GM21515 (cell line): ENCODE results near the gene GLP2R.
A peak's percentile ranks its signal among the peaks of the same experiment; 100 is the strongest.
"Not testable (repeated sequence)": the region's sequence is repeated elsewhere in the genome, so short reads cannot be mapped to it uniquely, and the experiment has no call there.

Source experiments
- ATAC-seq: cut with Tn5 transposase; IDR thresholded peaks from one replicate; pipeline ENCODE4 v1.9.1; 2021; ENCODE audit not compliant: unreplicated experiment

Gene GLP2R

DNA sequence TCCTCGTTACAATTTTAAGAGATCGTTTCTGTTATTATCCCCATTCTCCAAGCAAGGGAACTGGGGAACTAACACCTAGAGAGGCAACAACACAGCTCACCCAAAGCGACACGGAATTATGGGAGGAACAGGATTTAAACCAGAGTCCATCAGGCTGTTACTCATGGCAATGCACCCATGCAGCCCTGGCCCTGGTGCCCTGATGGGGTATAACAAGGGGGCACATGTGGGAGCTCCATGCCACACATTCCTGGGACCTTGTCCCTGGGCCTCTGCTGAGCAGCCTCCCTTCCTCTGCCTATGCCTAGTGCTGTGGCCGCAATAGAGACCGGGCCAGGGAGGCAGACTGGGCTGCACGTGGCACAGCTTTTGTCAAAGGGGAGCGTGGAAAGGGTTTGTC is 92.6 kb downstream of the GLP2R start:
- no peak for ATAC-seq

- ATAC-seq = no peak
Observed at GRCh38 chr17:9918804-9919352, 93.2 kb downstream of the GLP2R start.

GRCh38 chr17:9921216-9921615 is 95.5 kb downstream of the GLP2R start:
- ATAC-seq = not testable (repeated sequence)

GRCh38 chr17:9922012-9922848 is 96.5 kb downstream of the GLP2R start:
- no peak for ATAC-seq

- peak; percentile 59 for ATAC-seq
Observed at GRCh38 chr17:9924735-9925191, 99.0 kb downstream of the GLP2R start.

GRCh38 chr17:9925457-9925856 is 99.7 kb downstream of the GLP2R start:
- ATAC-seq = no peak

DNA sequence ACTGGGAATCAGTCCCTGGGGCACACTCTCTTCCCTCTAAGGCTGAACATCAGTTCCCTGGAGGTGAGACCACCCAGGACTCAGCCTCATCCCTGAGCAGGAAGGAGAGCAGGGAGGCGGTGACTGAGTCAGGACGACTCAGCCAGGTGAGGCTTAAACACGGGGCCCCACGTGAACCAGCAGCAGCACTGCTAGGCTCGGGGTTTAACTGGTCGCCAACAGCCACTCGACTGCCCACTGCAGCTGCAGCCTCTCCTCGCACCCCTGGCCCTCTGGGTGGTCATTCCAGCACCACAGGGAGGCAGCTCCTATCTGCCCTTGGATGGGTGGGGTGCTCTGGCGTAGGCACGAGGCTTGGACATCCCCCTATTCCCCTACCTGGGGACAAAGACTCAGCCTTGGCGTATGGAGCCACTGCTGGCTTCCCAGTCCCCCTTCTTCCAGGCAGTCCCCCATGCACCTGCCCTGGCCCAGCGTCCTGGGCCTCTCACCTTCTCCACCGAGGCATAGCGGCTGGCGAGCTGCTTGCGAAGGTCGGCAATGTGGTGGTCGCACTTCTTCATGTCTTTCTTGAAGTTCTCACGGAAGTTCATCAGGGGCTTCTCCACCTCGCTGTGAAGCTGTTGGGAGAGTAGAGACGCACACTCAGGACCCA is 100.6 kb downstream of the GLP2R start:
- no peak for ATAC-seq

DNA sequence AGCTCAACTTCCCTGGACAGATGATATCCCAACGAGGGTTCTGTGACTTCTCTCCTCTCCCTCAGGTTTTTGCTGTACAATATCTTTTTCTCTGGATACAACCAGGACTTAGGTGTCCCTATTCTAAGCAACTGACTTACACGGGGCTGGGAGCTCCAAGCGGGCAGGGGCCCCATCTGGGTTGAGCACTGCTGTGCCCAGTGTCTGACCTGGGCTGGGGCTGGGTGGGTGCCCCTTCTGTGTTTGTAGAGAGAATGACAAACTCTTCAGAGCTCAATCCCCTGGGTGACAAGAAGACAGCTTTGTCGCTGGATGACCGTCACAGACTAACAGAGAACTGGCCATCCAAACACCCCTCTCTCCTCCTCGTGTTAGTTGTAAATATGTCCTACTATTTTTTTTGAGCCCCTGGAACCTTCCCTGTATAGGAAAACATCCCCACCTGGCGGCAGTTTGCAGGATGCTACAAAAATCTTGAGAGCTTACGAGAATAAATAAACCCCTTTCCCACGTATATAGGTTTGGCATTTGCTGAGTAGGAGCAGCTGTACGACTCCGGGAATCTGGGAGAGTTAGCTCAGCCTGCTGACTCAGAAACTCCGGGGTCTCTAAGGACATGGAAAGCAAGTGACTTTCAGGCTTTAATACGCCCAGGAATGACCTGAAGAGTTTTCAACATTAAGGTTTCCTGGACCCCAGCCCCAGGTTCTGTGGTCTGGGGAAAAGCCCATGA is 103.0 kb downstream of the GLP2R start:
- no peak for ATAC-seq

GRCh38 chr17:9929871-9930270 is 104.1 kb downstream of the GLP2R start:
- no peak for ATAC-seq

DNA sequence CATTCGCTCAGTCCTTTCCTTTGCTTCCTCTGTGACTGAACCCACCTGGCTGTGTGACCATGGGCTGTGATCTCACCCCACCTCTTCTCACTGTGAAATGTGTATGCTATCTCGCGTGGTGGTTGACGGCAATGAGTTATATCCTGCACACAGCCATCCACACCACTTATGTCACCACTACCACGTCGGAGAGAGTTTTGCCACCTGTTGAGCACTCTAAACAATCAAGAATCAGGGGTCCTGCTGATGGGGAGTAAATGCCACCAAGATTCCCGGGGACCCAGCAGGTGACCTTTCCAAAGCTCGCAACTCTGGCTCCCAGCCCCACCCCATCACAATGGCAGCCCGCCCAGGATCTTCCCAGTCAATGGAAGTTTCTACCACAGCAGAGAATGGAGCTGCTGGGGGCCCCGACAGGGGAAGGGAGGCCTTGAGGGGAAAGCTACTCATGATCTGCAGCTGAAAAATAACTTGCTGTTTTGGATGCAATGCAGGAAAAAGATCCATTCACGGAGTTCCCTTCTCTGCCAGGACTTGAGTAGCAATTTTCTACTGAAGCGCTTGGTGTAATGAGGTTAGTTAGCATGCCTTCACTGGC is 105.5 kb downstream of the GLP2R start:
- no peak for ATAC-seq

GRCh38 chr17:9932491-9932890 is 106.8 kb downstream of the GLP2R start:
- ATAC-seq = no peak

DNA sequence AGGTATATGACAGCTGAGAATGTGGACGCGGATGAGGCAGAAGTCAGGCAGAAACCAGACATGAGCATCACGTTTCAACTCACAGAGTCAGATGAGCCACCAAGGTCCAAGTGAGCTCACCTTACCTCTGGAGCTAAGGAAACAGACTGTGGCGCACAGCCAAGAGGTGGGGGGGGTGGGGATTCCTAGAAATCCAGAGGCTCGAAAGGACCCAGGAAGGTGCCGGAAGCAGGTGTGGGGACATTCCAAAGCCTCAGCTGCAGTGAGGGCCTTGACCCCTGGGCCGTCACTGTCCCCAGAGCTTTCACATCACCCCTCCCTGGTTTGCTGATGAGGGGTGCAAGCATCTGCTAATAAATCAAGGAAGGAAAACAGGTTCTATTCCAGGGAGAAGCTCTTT is 108.6 kb downstream of the GLP2R start:
- ATAC-seq = no peak

DNA sequence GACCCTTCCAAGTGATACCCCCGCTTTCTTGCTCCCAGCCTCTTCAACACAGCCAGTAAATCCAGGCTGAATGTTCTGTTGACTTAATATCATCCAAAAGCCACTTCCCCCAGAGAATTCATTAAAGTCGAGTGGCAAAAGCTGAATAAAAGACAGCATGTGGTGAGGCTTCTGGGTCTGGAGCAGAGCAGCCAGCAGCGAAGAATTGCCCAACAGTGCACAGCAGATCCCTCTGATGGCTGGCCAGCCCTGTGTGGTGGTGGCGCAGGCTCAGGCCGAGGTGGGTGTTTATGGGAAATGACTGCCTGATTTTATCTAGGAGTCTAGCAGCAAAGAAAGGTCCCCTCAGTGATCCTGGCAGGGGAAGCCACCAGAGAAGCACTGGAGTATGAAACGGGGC is 109.7 kb downstream of the GLP2R start:
- ATAC-seq = no peak

- ATAC-seq = no peak
Observed at GRCh38 chr17:9936095-9936494, 110.4 kb downstream of the GLP2R start.

DNA sequence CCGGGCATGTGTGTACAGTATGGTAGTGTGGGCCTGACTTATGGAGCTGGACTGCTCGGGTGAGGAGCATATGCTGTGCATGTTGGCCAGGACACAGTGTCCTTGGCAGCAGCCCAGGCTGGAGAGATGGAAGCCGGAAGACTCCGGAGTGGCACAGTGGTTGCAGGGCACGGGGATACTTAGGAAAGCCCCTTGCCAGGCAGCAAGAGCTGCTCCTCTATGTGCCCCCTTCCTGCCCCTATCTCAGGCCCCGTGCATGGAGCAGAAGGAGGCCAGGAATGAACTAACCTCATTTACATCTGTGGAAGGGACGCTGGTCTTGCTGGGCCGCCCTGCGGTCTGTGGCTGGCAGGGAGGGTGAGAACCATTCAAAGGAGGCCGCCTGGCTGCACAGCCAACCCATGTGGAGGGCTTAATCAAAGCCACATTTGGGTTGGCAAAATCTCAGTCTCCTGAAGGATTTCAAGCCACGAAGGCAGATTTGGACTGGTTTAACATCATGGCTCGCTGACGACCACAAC is 111.6 kb downstream of the GLP2R start:
- no peak for ATAC-seq

GRCh38 chr17:9937901-9938300 is 112.2 kb downstream of the GLP2R start:
- no peak for ATAC-seq

DNA sequence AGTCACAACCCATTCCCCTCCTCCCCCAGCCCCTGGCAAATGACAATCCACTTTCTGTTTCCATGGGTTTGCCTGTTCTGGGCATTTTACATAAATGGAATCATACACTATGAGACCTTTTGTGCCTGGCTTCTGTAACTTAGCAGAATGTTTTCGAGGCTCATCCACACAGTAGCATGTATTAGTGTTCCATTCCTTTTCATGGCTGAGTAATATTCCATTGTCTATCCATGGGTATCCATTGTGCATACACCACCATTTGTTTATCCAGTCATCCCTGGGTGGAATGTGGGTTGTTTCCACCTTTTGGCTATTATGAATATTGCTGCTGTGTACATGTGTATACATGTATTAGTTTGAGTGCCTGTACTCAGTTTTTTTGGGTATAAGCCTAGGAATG is 113.0 kb downstream of the GLP2R start:
- ATAC-seq = no peak

- ATAC-seq = no peak
Observed at GRCh38 chr17:9940841-9941240, 115.1 kb downstream of the GLP2R start.

DNA sequence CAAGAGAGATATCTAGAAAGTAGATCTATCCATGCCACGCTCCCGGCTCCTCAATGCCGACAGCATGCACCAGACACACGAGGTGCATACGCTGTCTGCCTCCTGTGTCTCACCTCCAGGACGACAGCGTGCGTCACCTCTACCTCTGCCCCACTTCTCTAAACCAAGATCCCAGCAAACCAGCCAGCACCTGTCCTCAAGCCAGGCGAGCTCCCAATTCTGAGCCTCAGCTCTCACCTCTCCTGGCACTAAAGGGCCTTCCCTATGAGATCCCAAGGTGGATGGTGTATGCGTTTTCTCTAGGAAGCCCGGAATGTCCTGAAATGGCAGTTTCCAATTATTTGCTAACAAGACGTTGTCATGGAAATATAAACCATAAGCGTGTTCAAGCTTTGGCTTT is 115.6 kb downstream of the GLP2R start:
- ATAC-seq = no peak
